Activated gamma-delta T cell treated with anti-CD3 and anti-CD28 coated beads, Interleukin-2, amount 50 U/mL, for 16 hours (primary cell): ENCODE results near the gene SRGN.

Source experiments
- DNase-seq: peaks from one replicate; pipeline ENCODE4 v3.0.0-alpha.2; 2020; ENCODE audit warnings: low read depth

SRGN gene

DNA sequence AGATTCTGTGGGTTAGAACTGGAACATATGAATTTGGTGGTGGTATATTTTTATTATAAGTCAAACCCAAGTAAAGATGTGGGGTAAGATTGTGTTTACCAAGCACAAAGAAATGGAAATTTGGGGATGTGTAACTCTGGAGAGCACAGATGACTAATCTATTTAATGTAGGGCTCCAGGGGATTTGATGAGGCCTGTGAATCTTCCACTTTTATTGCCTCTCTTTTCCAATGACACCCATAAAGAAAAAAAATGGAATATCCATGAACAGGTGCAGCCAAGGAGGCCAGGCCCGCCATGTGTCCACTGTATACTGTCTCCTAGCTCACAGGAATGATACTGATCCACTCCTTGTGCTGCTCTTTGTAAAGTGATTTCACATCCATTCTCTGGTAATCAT lies 2.8 kb downstream of the SRGN start:
- DNase-seq, result no peak

GRCh38 chr10:69091143-69091651 lies 3.3 kb downstream of the SRGN start:
- DNase-seq, result no peak

DNA sequence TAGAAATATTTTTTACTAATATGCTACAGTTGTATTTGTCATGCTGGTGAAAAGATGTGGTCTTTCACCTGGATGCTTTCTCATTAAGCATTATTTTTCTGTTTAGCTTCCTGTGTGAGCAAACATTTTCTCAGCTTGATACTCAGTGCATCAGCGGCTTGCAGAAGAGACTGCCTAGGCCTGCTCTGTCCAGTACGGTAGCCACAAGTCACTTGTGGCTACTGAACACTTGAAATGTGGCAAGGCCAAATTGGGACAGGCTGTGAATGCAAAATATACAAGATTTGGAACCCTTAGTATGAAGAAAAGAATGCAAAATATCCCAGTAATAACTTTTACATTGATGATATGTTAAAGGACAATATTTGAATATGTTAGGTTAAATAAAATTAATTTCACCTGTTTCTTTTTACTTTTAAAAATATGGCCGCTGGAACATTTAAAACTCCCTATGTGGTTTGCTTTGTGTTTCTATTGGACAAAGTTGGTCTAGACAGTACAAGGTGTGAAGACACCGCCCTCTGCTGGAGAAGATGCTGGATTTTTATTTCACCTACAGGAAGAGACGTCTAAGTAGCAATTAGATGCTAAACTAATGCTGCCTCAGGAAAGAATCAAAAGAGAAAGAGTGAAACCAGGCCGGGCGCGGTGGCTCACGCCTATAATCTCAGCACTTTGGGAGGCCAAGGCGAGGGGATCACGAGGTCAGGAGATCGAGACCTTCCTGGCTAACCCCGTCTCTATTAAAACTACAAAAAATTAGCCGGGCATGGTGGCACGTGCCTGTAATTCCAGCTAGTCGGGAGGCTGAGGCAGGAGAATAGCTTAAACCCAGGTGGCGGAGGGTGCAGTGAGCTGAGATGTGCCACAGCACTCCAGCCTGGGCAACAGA lies 5.3 kb downstream of the SRGN start:
- peak; percentile 76 for DNase-seq

- no peak for DNase-seq
Observed at GRCh38 chr10:69093933-69094332, 6.0 kb downstream of the SRGN start.

DNA sequence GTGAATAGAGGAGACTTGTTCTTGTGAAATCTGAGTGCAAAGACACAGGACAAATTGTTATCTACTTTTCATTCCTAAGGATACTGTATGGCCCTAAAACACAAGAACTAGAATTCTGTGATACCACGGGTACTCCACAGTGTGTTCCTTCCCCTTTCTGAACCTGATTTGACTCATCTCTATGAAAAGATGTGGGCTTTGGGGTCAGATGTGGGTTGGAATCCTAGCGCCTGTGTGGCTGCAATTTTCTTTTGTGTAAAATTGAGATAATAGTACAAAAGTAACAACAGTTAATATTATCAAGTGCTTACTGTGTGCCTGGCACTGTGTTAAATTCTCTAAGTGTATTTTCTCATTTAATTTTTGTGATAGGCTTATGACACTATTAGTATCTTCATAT lies 8.1 kb downstream of the SRGN start:
- no peak for DNase-seq

GRCh38 chr10:69097729-69098128 lies 9.8 kb downstream of the SRGN start:
- DNase-seq, result no peak

GRCh38 chr10:69100136-69100872 lies 12.4 kb downstream of the SRGN start:
- DNase-seq, result no peak

DNA sequence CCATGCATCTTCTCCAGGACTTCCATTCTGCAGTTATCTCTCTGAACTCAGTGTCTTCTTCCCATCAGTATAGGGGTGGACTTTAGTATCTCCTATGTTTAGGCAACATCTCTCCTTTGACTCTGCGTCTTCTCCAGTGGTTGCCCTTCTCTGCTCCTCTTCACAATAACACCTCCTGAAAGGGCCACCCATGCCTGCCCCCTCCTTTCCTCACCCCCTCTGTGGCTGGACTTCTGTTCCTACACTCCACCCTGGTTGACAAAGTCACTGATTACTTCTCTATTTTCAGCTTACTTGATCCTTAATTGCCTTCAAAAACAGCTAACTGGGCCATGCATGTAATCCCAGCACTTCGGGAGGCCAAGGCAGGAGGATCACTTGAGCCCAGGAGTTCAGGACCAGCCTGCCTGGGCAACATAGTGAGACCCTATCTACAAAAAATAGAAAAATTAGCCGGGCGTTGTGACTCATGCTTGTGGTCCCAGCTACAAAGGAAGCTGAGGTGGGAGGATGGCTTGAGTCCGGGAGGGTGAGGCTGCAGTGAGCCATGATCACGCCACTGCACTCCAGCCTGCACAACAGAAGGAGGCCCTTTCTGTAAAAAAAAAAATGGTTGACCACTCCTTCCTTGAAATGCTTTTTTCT lies 13.7 kb downstream of the SRGN start:
- no peak for DNase-seq

DNA sequence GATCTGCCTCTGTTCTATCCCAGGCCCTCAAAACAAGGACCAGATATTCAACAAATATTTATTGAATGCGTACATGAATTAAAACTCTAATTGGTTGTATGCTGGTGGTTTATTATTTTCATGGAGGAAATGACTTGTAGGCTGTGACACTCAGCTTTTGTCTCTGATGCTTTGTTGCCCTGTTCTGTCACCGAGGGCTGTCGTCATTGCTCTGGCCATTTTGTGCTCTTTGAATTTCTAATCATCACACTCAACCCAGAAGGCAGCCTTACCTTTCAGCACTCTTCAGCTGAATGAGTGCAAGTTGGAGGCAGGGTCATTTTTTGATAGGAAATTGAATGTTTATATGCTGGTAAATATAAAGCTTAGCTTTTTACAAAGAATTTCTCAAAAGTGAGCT lies 14.5 kb downstream of the SRGN start:
- DNase-seq, result no peak

DNA sequence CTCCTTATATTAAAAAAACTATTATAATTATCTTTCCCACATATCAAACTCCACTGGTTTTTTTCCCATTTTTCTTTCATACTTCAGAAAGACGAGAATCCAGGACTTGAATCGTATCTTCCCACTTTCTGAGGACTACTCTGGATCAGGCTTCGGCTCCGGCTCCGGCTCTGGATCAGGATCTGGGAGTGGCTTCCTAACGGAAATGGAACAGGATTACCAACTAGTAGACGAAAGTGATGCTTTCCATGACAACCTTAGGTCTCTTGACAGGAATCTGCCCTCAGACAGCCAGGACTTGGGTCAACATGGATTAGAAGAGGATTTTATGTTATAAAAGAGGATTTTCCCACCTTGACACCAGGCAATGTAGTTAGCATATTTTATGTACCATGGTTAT lies 15.9 kb downstream of the SRGN start:
- DNase-seq, result no peak

- DNase-seq, result no peak
Observed at GRCh38 chr10:69104994-69105790, 17.3 kb downstream of the SRGN start.

DNA sequence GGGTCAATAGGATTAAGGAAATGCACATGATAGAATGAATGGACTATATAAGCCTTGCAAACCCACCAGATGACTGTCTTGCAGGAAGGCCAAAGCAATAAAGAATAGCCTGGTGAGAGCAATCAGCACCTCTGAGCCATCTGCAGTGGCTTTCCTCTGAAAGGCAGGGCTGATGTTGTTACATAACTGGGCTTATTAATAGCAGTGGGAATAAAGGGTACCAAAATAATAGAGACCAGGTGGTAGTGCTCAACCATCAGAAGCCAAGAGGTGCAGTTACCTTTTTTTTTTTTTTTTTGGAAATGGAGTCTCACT lies 19.2 kb downstream of the SRGN start:
- DNase-seq, result no peak

DNA sequence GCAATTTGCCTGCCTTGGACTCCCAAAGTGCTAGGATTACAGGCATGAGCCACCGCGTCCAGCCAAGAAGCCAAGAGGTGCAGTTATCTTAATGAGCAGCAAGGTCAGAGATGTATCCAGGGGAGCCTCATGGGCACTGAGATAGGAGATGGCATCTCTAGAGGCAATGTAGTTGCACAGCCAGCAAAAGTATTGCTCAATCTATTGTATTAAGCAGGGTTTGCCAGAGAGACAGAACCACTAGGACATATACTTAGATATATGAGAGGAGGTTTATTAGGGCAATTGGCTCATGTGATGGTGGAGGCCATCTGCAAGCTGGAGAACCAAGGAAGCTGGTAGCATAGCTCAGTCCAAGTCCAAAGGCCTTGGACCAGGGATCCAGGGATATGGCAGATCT lies 19.8 kb downstream of the SRGN start:
- DNase-seq, result no peak

DNA sequence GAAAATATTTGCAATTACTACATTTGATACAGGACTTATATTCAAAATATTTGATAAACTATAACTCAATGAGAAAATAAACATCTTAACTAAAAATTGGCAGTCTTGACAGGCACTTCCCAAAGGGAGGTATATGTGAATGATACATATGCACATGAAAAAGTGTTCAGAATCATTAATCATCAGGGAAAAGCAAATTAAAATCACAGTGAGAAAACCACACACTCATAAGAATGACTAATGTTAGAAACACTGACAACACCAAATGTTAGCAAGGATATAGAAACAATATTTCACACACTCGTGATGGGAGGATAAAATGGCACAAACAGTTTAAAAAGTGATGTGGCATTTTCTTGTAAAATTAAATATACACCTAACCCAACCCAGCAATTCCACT lies 32.0 kb downstream of the SRGN start:
- no peak for DNase-seq

- DNase-seq, result peak; percentile 15
Observed at GRCh38 chr10:69123306-69123746, 35.4 kb downstream of the SRGN start.

DNA sequence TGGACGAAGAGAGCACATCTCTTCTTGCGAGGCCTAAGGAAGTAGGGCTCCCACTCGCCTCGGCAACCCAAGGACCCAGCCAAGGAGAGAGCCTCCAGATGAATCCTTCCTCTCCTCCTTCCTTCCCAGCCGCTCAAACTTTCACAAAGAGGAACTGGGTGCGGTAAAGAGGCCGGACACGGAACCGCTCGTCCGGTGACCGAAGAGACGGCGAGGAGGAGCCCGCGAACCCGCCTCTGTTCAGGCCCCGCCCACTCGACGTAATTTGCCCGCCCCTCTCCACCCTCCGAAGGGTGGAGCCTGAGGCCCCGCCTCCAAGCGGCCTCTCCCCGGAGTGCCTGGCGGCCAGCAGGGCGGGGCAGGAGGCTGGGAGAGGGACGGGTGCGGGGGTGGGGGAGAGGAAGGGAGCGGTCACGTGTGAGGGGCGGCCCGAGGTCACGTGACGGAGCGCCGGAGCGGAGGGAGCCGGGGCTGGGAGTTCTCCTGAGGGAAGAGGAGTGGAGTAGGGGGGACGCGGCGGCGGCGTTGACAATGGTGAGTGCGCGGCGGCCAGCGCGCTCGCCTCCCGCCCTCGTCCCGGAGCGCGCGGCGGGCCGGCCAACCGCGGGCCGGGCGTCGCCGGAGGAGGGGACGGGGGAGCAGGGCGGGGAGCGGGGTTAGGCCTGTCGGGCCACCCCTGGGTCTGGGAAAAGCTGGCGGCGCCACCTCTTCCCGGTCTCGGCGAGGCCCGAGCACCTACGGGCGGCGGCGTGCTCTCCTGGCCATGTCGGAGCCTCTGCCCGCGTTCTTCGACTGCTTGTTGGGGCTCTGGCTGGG lies 36.1 kb downstream of the SRGN start, which contains the start of gene VPS26A:
VPS26A (plus strand) TSS at position 432 of the 816 bp plus-strand sequence; CDS start at position 532, 100 bp downstream.
- peak; percentile 98 for DNase-seq

- DNase-seq, result peak; percentile 25
Observed at GRCh38 chr10:69124563-69125268, 36.8 kb downstream of the SRGN start.

GRCh38 chr10:69125554-69125953 lies 37.7 kb downstream of the SRGN start:
- no peak for DNase-seq

DNA sequence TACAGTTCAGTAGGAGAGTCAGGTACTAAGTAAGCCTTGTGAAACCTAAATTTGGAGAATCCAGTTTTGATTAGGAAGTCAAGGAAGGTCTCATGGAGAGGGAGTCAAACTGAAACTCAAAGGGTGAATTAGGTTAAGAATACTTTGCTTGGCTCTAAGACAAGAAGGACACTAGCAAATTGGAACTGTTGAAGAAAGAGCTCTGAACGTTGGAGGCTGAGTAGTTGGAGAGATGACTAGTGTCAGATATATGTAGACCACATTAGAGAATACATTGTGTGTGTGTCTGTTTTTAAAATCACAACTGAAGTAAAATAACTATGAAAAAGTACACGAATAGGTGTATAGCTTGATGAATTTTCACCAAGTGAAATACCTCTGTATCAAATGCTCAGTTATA lies 42.3 kb downstream of the SRGN start:
- DNase-seq, result no peak

- DNase-seq, result no peak
Observed at GRCh38 chr10:69139961-69140360, 52.1 kb downstream of the SRGN start.
